CD14-positive monocyte (primary cell): ENCODE results near the gene MCL1. TPM values are rescaled to one million over a fixed set of nuclear protein-coding genes. Genes with fewer than 3 reads are reported as not detected.

Experiments
- DNase-seq, 3 donors: peaks; one replicate each; pipeline ENCODE4 v3.0.0-alpha.2; 2011 to 2022
- H2AFZ ChIP-seq: 2 replicates; pipeline ENCODE4 v1.6.0; 2012; ENCODE audit warnings: mild to moderate bottlenecking, low read depth, low read length, inconsistent platforms; ENCODE audit not compliant: insufficient read depth, poor library complexity, severe bottlenecking
- H3K27ac ChIP-seq, 2 donors: 1 replicate in 1 of 2; 2 replicates in 1 of 2; pipeline ENCODE4 v1.5.1; 2012 to 2013; ENCODE audit warnings: low read length in 2 of 2, control low read depth in 1 of 2, inconsistent platforms in 1 of 2, low read depth in 1 of 2, mild to moderate bottlenecking in 1 of 2
- H3K27me3 ChIP-seq, 2 donors: one replicate each; pipeline versions ENCODE4 v1.6.0 to v1.6.1; 2011 to 2013; ENCODE audit warnings: low read length in 2 of 2; ENCODE audit not compliant: control insufficient read depth in 2 of 2, insufficient read depth in 2 of 2
- H3K36me3 ChIP-seq, 2 donors: replicated peaks in 1 of 2; 1 replicate in 1 of 2; 2 replicates in 1 of 2; pipeline versions ENCODE4 v1.5.1 to v1.6.1; 2012 to 2013; ENCODE audit warnings: low read length in 2 of 2, control low read depth in 1 of 2, inconsistent platforms in 1 of 2, mild to moderate bottlenecking in 1 of 2; ENCODE audit not compliant: insufficient read depth in 2 of 2, control insufficient read depth in 1 of 2
- H3K4me1 ChIP-seq, 2 donors: 1 replicate in 1 of 2; 2 replicates in 1 of 2; pipeline versions ENCODE4 v1.5.1 to v1.6.1; 2012 to 2013; ENCODE audit warnings: low read length in 2 of 2, control low read depth in 1 of 2, inconsistent platforms in 1 of 2, mild to moderate bottlenecking in 1 of 2, moderate library complexity in 1 of 2; ENCODE audit not compliant: insufficient read depth in 2 of 2, control insufficient read depth in 1 of 2
- H3K4me2 ChIP-seq: replicated peaks from 2 replicates; pipeline ENCODE3; 2012; ENCODE audit warnings: low read length, moderate library complexity, mild to moderate bottlenecking; ENCODE audit not compliant: poor library complexity, severe bottlenecking; ENCODE audit errors: extremely low read depth
- H3K4me3 ChIP-seq, 3 experiments: fragments of 200-600 bp in 1 of 3; sonication (generic) in 1 of 3; replicated peaks in 1 of 3; 1 replicate in 2 of 3; 2 replicates in 1 of 3; pipeline ENCODE4 v1.5.1; 2011 to 2013; ENCODE audit warnings: low read length in 3 of 3, mild to moderate bottlenecking in 3 of 3, control low read depth in 2 of 3, low read depth in 2 of 3, inconsistent platforms in 1 of 3, moderate library complexity in 1 of 3
- H3K79me2 ChIP-seq: 2 replicates; pipeline ENCODE4 v1.6.0; 2012; ENCODE audit warnings: mild to moderate bottlenecking, control low read depth, inconsistent platforms, low read length, moderate library complexity; ENCODE audit not compliant: insufficient read depth
- H3K9ac ChIP-seq: 2 replicates; pipeline ENCODE4 v1.6.0; 2017; ENCODE audit warnings: low read length, mild to moderate bottlenecking; ENCODE audit not compliant: insufficient read depth, poor library complexity, severe bottlenecking
- H3K9me3 ChIP-seq, 2 donors: replicated peaks in 1 of 2; 1 replicate in 1 of 2; 2 replicates in 1 of 2; pipeline versions ENCODE4 v1.5.1 to v1.6.1; 2012 to 2013; ENCODE audit warnings: low read length in 2 of 2, control low read depth in 1 of 2; ENCODE audit not compliant: control insufficient read depth in 1 of 2, insufficient read depth in 1 of 2
- H4K20me1 ChIP-seq: 2 replicates; pipeline ENCODE4 v1.6.0; 2012; ENCODE audit warnings: mild to moderate bottlenecking, low read length, control low read depth, moderate library complexity; ENCODE audit not compliant: insufficient read depth
- H3K27ac Mint-ChIP-seq, 7 donors: one replicate each; pipeline ENCODE4 v1.8.0; 2020; ENCODE audit warnings: mild to moderate bottlenecking in 7 of 7, mixed read lengths in 7 of 7, moderate library complexity in 6 of 7, inconsistent platforms in 2 of 7
- H3K27me3 Mint-ChIP-seq, 3 donors: one replicate each; pipeline ENCODE4 v1.8.0; 2021 to 2022; ENCODE audit warnings: low read depth in 3 of 3, mild to moderate bottlenecking in 3 of 3, mixed read lengths in 3 of 3, moderate library complexity in 3 of 3, inconsistent platforms in 1 of 3
- H3K36me3 Mint-ChIP-seq, 2 donors: one replicate each; pipeline ENCODE4 v1.8.0; 2020; ENCODE audit warnings: mixed read lengths in 2 of 2, inconsistent platforms in 1 of 2, mild to moderate bottlenecking in 1 of 2
- H3K4me1 Mint-ChIP-seq: one replicate; pipeline ENCODE4 v1.8.0; 2020; ENCODE audit warnings: mild to moderate bottlenecking, mixed read lengths
- H3K4me3 Mint-ChIP-seq, 2 donors: one replicate each; pipeline ENCODE4 v1.8.0; 2020; ENCODE audit warnings: mild to moderate bottlenecking in 2 of 2, mixed read lengths in 2 of 2, moderate library complexity in 1 of 2
- H3K9me3 Mint-ChIP-seq, 7 donors: one replicate each; pipeline ENCODE4 v1.8.0; 2020 to 2022; ENCODE audit warnings: mixed read lengths in 7 of 7, mild to moderate bottlenecking in 6 of 7, moderate library complexity in 6 of 7, inconsistent platforms in 2 of 7
- CTCF ChIP-seq: fragments of 200-600 bp; IDR thresholded peaks from one replicate; pipeline ENCODE4 v1.8.0; 2022; ENCODE audit warnings: antibody characterized with exemption, mild to moderate bottlenecking
- WGBS: methylation state at CpG from one replicate; pipeline ENCODE4 v1.1.5; 2013; ENCODE audit warnings: missing lambda C conversion rate; ENCODE audit not compliant: insufficient coverage; 5-methylcytosine and 5-hydroxymethylcytosine counted together
- intact Hi-C, 2 donors: fragments of 100-400 bp; cut with micrococcal nuclease; formaldehyde crosslinking; loops; one replicate each; pipeline versions ENCODE4 v1.15.0 to v1.15.1; 2023
- polyA plus RNA-seq, 3 donors: library from polyadenylated mRNA; depleted of rRNA in 1 of 3; unstranded in 2 of 3; stranded (reverse) in 1 of 3; fragments of 300-500 nt in 2 of 3; fragments of >200 nt in 1 of 3; fragmentation: Illumina TruSeq in 2 of 3; gene quantifications; 1 replicate in 2 of 3; 2 replicates in 1 of 3; pipeline ENCODE4 v1.2.3, GENCODE V29; 2012 to 2021

The MCL1 gene
- polyA plus RNA-seq, 3 donors = 287 to 2,076 (median 301) TPM

- WGBS = 98% methylated on average over 14 of the region's 14 CpGs
Measured at GRCh38 chr1:150530491-150531159, 48.8 kb downstream of the MCL1 start.

GRCh38 chr1:150529017-150529416 lies 50.4 kb downstream of the MCL1 start:
- H2AFZ ChIP-seq = no peak overlapping the region
- WGBS = 91% methylated on average over 4 of the region's 4 CpGs
- peaks cover 5% of the 10 kb centered on the region for H3K4me1 Mint-ChIP-seq
- H3K9me3 ChIP-seq = no peaks in the 10 kb centered on the region
- no peaks in the 10 kb centered on the region for H3K36me3 Mint-ChIP-seq
- TF ChIP-seq CTCF = no peak
- no peak overlapping the region for H3K4me3 ChIP-seq
- H3K27me3 ChIP-seq = no peaks in the 10 kb centered on the region
- peaks cover 0 to 5% (median 2%) of the 10 kb centered on the region in 3 donors for H3K27me3 Mint-ChIP-seq
- no peaks in the 10 kb centered on the region for H3K36me3 ChIP-seq
- H3K27ac Mint-ChIP-seq = no peak overlapping the region
- intact Hi-C loops = no loop called here
- H4K20me1 ChIP-seq = no peaks in the 10 kb centered on the region
- DNase-seq = no peak
- H3K9ac ChIP-seq = no peak overlapping the region
- H3K27ac ChIP-seq = no peak overlapping the region
- H3K9me3 Mint-ChIP-seq = no peaks in the 10 kb centered on the region
- H3K4me2 ChIP-seq = no peak overlapping the region
- no peak overlapping the region for H3K4me3 Mint-ChIP-seq
- H3K4me1 ChIP-seq = no peaks in the 10 kb centered on the region
- no peaks in the 10 kb centered on the region for H3K79me2 ChIP-seq

More at GRCh38 chr1:150530491-150531159, 48.8 kb downstream of the MCL1 start:
- TF ChIP-seq CTCF = no peak
- Mint-ChIP-seq H3K4me3 (no peak overlapping the region), H3K27me3 (peaks cover 0 to 5% (median 2%) of the 10 kb centered on the region in 3 donors), H3K4me1 (peaks cover 5% of the 10 kb centered on the region), H3K9me3 (peaks cover 0 to 1% (median 0%) of the 10 kb centered on the region in 7 donors), H3K27ac (peak overlapping the region in 1 of 7 donors; percentile 25), H3K36me3 (no peaks in the 10 kb centered on the region)
- H3K4me2 ChIP-seq = no peak overlapping the region
- intact Hi-C loops = loop anchor here in 1 of 2 donors (5.0 kb wide), 1 partner anchor 63 kb away; no protein-coding TSS in a partner anchor
- no peaks in the 10 kb centered on the region for H3K9me3 ChIP-seq
- no peaks in the 10 kb centered on the region for H3K4me1 ChIP-seq
- no peak overlapping the region for H3K9ac ChIP-seq
- no peaks in the 10 kb centered on the region for H3K27me3 ChIP-seq
- no peak overlapping the region for H2AFZ ChIP-seq
- no peak overlapping the region for H3K27ac ChIP-seq
- no peak overlapping the region for H3K4me3 ChIP-seq
- DNase-seq = no peak
- H4K20me1 ChIP-seq = no peaks in the 10 kb centered on the region
- no peaks in the 10 kb centered on the region for H3K36me3 ChIP-seq
- no peaks in the 10 kb centered on the region for H3K79me2 ChIP-seq
